HCT116 (cell line): ENCODE measurements around the gene JAK1.

ENCODE experiments used
- EZH2phosphoT487 ChIP-seq: fragments of 200-600 bp; IDR thresholded peaks from 2 replicates; pipeline ENCODE4 v1.6.1; 2018; ENCODE audit warnings: antibody characterized with exemption, borderline replicate concordance
- POLR2AphosphoS5 ChIP-seq: IDR thresholded peaks from 2 replicates; pipeline ENCODE4 v1.6.1; 2011; ENCODE audit warnings: mild to moderate bottlenecking, low read depth, low read length, moderate library complexity
- YY1 ChIP-seq: IDR thresholded peaks from 2 replicates; pipeline ENCODE4 v1.6.1; 2011; ENCODE audit warnings: low read length, low read depth, moderate library complexity, mild to moderate bottlenecking; ENCODE audit not compliant: insufficient replicate concordance; ENCODE audit errors: extremely low read depth
- TF ChIP-seq, protein P1 (sequence below): IDR thresholded peaks from 2 replicates; pipeline ENCODE4 v1.6.1; 2012
- TF ChIP-seq, protein P2 (sequence below): IDR thresholded peaks from 2 replicates; pipeline ENCODE4 v1.6.1; 2012

DNA sequence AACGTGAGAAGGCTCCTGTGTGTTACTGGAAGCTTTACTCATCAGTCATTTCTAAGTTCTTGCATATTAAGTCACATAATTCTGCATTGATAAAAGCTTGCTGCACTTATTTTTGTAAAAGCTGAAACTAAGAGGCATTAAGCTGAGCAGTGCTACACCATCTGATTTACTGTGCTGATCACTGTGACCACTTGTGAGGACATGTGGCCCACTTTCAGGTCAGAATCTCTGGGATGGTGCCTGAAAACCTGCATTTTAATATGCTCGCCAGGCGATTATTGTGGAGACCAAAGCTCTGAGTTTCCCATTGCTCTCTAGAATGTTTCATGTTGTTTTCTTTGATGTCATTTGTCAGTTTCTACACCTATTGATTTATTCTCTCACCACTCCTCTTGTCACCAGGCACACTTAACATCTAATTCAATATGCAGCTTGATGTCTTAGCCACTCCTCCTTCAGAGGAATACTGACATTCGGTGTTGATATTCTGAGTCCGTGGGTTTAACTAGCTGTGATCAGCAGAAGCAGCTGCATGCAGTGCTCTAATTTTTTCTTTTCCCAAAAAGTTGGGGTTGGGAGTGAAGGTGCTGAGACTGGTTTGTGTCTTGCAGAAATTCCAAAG lies 136.2 kb downstream of the JAK1 start:
- TF ChIP-seq, protein P1, sequence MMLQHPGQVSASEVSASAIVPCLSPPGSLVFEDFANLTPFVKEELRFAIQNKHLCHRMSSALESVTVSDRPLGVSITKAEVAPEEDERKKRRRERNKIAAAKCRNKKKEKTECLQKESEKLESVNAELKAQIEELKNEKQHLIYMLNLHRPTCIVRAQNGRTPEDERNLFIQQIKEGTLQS = no peak
- TF ChIP-seq POLR2AphosphoS5 (no peak), EZH2phosphoT487 (no peak), YY1 (no peak)
- TF ChIP-seq, protein P2, sequence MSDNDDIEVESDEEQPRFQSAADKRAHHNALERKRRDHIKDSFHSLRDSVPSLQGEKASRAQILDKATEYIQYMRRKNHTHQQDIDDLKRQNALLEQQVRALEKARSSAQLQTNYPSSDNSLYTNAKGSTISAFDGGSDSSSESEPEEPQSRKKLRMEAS = no peak
